Activated naive CD4-positive, alpha-beta T cell treated with anti-CD3 and anti-CD28 coated beads, Interleukin-2, amount 50 U/mL, for 72 hours (primary cell): ENCODE results near the gene FCHSD2. TPM values are rescaled to one million over a fixed set of nuclear protein-coding genes. Genes with fewer than 3 reads are reported as not detected.
A peak's percentile ranks its signal among the peaks of the same experiment; 100 is the strongest.
"Not testable (repeated sequence)": the region's sequence is repeated elsewhere in the genome, so short reads cannot be mapped to it uniquely, and the experiment has no call there.

Experiments
- ATAC-seq, 2 donors: fragments of 150-1000 bp; cut with Tn5 transposase; 2 replicates each; pipeline ENCODE4 v1.10.0; 2021; ENCODE audit warnings: mild to moderate bottlenecking in 2 of 2, moderate library complexity in 2 of 2
- DNase-seq, 2 donors: peaks; one replicate each; pipeline ENCODE4 v3.0.0; 2021 to 2022; ENCODE audit warnings: low spot score in 2 of 2
- H3K27ac Mint-ChIP-seq, 2 donors: one replicate each; pipeline ENCODE4 v1.8.0; 2022; ENCODE audit warnings: mild to moderate bottlenecking in 2 of 2, mixed read lengths in 2 of 2
- H3K36me3 Mint-ChIP-seq, 2 donors: one replicate each; pipeline ENCODE4 v1.8.0; 2022; ENCODE audit warnings: mixed read lengths in 2 of 2
- H3K9me3 Mint-ChIP-seq, 2 donors: one replicate each; pipeline ENCODE4 v1.8.0; 2022; ENCODE audit warnings: mixed read lengths in 2 of 2
- total RNA-seq, 2 donors: library from RNA; stranded (reverse); gene quantifications; one replicate each; pipeline ENCODE4 v1.2.3, GENCODE V29; 2022

Gene FCHSD2
- total RNA-seq, 2 donors from 2014 or later = 10.3 to 32.4 TPM

DNA sequence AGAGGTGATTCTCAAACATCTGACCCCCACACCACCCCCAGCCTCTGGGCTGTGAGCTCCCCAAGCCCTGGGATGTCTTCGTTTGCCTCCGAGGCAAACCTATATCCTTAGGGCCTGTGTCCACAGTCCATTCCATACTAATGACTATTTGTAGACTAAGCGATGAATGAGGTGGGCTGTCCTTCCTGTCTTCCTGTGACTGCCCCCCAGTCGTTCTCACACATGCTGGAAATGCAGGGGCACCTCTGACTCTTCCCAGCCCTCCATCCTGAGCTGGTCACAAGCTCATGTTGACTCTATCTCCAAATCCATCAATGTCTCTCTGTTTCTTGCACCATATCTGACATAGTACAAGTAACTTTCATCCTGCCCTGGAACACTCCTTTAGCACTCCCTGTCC is 323.1 kb downstream of the FCHSD2 start:
- H3K9me3 Mint-ChIP-seq = no peaks in the 10 kb centered on the region
- no peak for DNase-seq
- H3K36me3 Mint-ChIP-seq = peaks cover 14 to 26% of the 10 kb centered on the region in 2 donors
- H3K27ac Mint-ChIP-seq = peak overlapping the region in 1 of 2 donors; percentile 49
- no peak for ATAC-seq

DNA sequence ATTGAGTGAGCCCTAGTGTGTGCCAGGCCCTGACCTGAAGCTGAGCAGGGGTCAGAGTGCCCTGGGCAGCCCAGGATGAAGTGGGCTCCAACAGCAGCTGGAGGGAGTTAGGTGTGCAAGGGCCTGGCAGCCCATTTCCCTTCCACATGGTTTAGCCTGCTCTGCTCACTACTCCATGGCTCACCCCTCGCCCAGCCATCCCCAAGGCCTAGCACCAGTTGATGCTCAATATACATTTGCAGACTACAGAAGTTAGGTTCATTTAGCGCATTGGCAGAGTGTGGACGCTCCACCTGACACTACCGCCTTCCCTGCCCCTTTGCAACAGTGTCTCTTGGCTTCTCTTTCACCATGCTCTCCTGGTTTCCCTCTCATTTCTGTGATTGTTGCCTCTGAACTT is 324.2 kb downstream of the FCHSD2 start:
- Mint-ChIP-seq H3K27ac (no peak overlapping the region), H3K36me3 (peaks cover 24 to 36% of the 10 kb centered on the region in 2 donors), H3K9me3 (no peaks in the 10 kb centered on the region)
- DNase-seq = no peak
- no peak for ATAC-seq

DNA sequence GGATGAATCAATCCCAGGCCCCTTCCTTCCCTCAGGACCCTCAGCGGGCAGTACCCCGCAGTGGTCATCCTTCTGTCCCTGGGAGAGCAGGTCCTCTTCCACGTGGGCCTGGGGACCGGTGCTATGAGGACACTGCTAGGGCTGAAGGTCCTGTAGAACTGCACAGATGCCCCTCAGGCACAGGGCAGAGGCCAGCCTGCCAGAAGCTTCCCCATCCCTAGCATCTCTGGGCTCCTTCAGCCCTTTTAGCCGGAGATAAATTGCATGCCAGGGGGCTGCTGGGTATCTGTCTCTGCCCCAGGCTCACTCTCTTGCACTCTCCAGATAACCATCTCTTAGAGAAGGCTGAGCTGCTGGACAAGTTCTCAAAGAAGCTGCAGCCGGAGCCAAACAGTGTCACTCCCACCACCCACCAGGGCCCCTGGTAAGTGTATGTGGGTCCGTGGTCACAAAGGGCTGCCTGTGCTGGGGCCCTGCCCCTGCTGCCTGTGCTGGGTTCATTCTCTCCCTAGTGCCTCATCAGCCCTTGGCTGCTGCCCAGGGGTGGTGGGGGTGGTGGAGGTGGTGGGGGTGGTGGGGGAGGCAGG is 325.6 kb downstream of the FCHSD2 start:
- Mint-ChIP-seq H3K9me3 (no peaks in the 10 kb centered on the region), H3K36me3 (peaks cover 35 to 47% of the 10 kb centered on the region in 2 donors), H3K27ac (peak overlapping the region in 1 of 2 donors; percentile 98)
- ATAC-seq = no peak
- DNase-seq = no peak

DNA sequence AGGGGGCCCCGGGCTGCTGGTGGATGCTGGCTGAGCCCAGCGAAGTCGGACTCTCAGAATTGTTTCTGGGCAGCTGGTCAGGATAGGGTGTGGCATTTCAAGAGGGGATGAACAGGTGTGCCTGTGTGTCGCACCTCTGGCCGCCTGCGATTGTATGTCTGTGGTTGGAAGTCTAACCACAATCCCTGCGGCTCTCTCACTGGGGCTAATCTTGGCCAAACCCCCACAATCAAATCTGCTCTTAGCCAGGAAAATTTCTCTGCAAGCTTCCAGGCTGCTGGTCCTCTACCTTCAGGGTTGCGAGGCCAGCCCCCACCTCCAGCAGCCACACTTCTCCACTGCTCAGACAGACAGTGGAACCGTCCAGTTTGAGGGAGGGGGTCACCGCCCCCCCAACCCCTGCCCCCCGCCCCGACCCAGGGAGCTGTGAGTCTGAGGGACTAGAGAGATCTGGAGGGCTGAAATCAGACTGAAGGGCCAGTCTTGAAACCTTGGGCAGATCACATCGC is 327.0 kb downstream of the FCHSD2 start:
- Mint-ChIP-seq H3K27ac (peak overlapping the region; percentile 98 to 99), H3K9me3 (no peaks in the 10 kb centered on the region), H3K36me3 (peaks cover 42 to 54% of the 10 kb centered on the region in 2 donors)
- no peak for DNase-seq
- no peak for ATAC-seq

DNA sequence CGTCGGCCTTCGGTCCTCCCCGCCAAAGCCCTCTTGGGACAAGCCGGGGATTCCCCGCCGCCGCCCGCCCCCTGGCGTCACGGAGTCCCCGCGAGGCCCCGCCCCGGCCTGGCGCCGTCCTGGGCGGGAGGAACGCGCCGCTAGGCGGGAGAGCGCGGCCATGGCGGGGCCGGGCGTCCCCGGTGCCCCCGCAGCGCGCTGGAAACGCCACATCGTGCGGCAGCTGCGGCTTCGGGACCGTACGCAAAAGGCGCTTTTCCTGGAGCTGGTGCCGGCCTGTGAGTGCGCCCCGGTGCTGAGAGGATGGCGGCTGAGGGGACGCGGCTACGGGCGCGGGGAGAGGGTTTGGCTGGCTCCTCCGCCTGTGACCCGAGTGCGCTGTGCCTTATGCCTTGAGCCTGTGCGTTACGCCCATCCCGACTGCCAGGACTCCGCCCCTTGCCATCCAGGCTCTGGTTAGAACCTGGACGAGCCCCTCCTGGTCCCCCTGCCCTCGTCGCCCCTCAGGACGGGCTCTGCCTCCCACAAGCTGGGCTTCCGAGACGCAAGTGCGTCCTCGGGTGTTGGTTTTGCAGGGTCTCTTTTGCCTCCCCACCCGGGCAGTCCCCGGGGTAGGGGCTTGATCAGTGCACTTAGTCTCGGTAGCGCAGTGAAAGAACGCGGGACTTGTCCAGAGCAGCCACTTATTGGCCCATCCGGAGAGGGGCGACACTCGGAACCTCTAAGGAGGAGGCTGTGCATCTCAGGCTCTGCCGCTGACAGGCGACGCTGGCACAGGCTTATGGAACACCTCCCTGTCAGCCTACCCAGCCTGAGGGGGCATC is 327.6 kb downstream of the FCHSD2 start, which contains the start of gene ATG16L2:
Gene ATG16L2 (plus strand): TSS at position 126 of the 824 bp plus-strand sequence. CDS start 35 bp downstream, at position 161.
- Mint-ChIP-seq H3K36me3 (peaks cover 44 to 56% of the 10 kb centered on the region in 2 donors), H3K9me3 (no peaks in the 10 kb centered on the region), H3K27ac (peak within 1 kb of the TSS; percentile 98 to 99)
- ATAC-seq (peak; percentile 62 to 77), DNase-seq (peak; percentile 73 to 93)

DNA sequence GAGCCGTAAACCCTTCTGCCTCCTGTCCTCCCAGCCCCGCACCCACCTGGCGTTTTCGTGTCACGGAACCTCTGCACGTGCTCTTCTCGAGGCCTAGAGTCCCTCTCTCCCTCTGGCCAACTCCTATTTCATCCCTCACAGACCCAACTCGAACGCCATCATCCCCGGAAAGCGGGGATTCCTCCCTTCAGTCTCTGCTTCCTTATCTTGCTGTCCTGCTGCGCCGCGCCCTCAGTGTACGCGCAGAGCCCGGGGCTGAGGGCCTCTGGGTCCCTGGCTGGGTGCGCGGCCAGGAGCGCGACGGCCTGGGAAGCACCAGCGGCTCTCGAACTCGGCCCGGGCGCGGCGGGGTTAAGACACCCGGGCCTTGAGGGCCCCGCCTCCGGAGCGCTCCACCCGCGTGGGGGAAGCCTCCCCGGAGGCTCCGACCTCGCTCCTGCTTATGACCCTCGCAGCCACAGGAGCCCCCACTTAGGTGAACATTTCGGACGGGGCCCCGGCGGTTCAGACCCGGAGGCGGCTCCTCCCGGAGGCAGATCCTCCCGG is 328.3 kb downstream of the FCHSD2 start:
- H3K9me3 Mint-ChIP-seq = no peaks in the 10 kb centered on the region
- ATAC-seq (peak; percentile 57 to 63), DNase-seq (peak in 1 of 2 donors; percentile 93)
- peak overlapping the region; percentile 98 for H3K27ac Mint-ChIP-seq
- peaks cover 45 to 51% of the 10 kb centered on the region in 2 donors for H3K36me3 Mint-ChIP-seq

DNA sequence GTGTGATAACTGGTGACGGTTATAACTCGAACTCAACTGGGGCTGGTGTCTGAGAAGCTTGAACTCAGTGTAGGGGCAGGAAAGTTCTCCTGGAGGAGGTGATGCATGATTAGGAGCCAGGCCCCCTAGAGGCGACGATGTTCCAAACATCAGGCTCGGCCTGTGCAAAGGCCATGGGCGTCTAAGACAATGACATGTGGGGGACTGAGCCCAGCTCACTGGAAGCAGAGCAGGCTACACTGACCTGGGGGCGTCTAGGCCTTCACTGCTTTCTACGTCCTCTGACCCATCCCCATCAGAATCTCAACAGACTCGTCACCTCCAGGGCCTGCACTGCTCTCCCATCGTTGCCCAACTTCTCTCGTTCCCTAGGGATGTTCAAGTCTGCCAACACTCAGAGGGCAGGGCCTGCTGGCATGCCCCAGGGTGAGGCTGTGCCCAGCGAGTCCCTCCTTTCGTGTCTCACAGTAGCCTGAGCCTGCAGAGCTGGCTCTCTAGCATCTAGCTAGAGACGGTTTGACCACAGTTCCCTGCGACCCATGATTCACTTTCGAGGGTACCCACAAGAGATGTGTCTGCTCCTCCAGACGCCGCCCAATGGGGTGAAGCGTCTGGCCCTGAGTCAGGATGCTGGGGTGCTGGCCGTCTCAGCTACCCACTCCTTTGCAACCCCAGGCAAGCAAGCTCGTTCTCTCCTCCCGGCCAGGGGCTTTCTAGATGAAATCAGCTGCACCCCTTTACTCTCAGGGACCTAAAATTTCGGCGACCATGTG is 329.0 kb downstream of the FCHSD2 start:
- H3K9me3 Mint-ChIP-seq = no peaks in the 10 kb centered on the region
- ATAC-seq (peak; percentile 70 to 82), DNase-seq (peak; percentile 75 to 91)
- peak overlapping the region; percentile 98 for H3K27ac Mint-ChIP-seq
- peaks cover 44 to 51% of the 10 kb centered on the region in 2 donors for H3K36me3 Mint-ChIP-seq

DNA sequence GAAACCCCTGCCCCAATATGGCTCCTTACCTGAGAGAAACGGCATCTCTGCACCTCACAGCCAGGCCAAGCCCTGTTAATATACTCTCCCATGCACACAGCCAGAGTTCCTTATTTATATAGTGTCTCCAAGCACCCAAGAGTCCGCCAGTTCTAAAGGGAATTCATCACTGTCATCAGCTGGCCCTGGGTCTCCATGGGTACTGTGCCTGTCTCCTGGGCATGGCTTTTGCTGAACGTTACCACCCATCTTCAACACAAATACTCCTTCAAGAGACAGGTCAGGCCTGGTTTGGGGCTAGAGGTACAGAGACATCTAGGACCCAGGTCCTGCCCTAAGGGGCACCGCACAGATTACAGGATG is 329.5 kb downstream of the FCHSD2 start:
- Mint-ChIP-seq H3K36me3 (peaks cover 44 to 49% of the 10 kb centered on the region in 2 donors), H3K9me3 (no peaks in the 10 kb centered on the region), H3K27ac (peak overlapping the region; percentile 67 to 98)
- no peak for DNase-seq
- peak in 1 of 2 donors; percentile 0 for ATAC-seq

DNA sequence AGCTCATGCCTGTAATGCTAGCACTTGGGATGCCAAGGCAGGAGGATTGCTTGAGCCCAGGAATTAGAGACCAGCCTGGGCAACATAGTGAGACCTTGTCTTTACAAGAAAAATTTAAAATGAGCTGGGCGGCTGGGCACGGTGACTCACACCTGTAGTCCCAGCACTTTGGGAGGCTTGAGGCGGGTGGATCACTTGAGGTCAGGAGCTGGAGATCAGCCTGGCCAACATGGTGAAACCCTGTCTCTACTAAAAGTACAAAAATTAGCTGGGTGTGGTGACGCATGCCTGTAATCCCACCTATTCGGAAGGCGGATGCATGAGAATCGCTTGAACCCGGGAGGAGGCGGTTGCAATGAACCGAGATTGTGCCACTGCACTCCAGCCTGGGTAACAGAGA is 330.4 kb downstream of the FCHSD2 start:
- not testable (repeated sequence) for H3K9me3 Mint-ChIP-seq, DNase-seq, ATAC-seq
- peaks cover 44 to 45% of the 10 kb centered on the region in 2 donors for H3K36me3 Mint-ChIP-seq
- peak overlapping the region; percentile 45 to 80 for H3K27ac Mint-ChIP-seq

DNA sequence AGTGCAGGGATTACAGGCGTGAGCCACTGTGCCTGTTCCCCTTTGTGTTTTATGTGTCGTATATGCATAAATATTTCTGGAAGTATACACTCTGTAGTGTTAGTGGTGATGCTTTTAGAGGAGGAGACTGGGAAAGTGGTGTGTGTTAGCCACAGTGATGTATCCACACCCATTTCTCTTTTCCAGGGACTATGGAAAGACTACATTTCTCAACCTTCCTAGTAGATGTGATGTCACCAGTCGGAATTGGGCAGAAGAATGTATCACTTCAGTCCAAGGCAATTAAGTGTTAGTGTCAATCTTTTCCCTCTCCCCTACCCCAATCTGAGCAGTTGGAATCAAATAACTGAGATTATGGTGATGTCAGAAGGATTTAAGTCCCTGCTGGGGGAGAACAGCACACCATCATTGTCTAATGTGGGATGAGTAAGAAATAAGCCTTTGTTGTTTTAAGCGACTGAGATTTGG is 333.8 kb downstream of the FCHSD2 start:
- Mint-ChIP-seq H3K36me3 (peaks cover 24 to 31% of the 10 kb centered on the region in 2 donors), H3K27ac (no peak overlapping the region), H3K9me3 (no peaks in the 10 kb centered on the region)
- no peak for DNase-seq
- no peak for ATAC-seq

DNA sequence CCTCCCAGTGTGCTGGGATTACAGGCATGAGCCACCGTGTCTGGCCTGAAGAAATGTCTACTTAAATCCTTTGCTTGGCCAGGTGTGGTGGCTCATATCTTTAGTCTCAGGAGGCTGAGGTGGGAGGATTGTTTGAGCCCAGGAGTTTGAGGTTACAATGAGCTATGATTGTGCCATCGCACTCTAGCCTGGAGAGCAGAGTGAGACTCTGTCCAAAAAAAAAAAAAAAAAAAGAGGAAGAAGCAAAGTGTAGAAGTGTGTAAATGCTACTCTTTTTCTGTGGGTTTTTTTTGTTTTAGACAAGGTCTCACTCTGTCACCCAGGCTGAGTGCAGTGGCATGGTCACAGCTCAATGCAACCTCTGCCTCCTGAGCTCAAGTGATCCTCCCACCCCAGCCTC is 334.3 kb downstream of the FCHSD2 start:
- Mint-ChIP-seq H3K36me3 (peaks cover 18 to 25% of the 10 kb centered on the region in 2 donors), H3K27ac (no peak overlapping the region), H3K9me3 (no peaks in the 10 kb centered on the region)
- no peak for ATAC-seq
- no peak for DNase-seq

DNA sequence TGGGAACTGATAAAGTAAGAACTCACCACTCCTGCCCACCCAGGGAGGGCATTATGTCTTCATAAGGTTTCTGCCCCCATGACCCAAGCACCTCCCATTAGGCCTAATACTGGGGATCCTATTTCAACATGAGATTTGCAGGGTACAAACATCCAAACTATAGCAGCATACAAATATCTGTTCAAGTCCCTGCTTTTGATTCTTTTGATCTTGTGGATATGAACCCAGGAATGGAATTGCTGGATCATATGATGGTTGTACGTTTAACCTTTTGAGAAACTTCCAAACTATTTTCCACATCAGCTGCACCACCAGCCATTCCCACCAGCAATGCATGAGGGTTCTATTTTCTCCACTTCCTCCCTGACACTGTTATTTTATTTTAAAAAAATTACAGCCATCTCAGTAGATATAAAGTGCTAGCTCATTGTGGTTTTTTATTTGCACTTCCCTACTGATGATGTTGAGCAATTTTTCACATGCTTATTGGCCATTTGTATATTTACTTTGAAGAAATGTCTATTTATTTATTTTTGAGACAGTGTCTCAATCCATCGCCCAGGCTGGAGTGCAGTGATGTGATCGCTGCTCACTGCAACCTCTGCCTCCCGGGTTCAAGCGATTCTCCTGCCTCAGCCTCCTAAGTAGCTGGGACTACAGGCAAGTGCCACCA is 335.0 kb downstream of the FCHSD2 start:
- DNase-seq (no peak), ATAC-seq (no peak)
- Mint-ChIP-seq H3K27ac (no peak overlapping the region), H3K9me3 (no peaks in the 10 kb centered on the region), H3K36me3 (peaks cover 14 to 21% of the 10 kb centered on the region in 2 donors)

DNA sequence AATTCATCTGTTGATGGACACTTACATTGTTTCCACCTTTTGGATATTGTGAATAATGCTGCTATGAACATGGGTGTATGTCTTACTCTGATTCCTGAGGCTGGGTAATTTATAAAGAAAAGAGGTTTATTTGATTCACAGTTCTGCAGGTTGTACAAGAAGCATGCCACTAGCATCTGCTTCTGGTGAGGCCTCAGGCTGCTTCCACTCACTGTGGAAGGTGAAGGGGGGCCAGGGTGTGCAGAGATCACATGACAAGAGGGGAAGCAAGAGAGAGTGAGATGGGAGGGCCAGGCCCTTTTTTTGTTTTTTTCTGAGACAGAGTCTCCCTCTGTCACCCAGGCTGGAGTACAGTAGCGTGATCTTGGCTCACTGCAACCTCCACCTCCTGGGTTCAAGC is 335.7 kb downstream of the FCHSD2 start:
- ATAC-seq, H3K27ac Mint-ChIP-seq, DNase-seq, H3K9me3 Mint-ChIP-seq: not testable (repeated sequence)
- H3K36me3 Mint-ChIP-seq = peaks cover 9 to 16% of the 10 kb centered on the region in 2 donors

DNA sequence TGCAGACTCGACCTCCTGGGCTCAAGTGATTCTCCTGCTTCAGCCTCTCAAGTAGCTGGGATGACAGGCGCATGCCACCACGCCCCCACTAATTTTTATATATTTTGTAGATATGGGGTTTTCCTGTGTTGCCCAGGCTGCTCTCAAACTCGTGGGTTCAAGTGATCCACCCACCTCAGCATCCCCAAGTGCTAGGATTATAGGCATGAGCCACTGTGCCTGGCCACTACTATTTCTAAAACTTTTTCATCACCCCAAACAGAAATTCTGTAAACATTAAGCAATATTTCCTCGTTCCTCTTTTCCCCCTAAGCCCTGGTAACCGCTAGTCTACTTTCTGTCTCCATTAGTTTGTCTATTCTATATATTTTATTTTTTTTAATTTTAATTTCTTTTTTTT is 336.9 kb downstream of the FCHSD2 start:
- Mint-ChIP-seq H3K36me3 (peaks cover 3 to 9% of the 10 kb centered on the region in 2 donors), H3K27ac (no peak overlapping the region), H3K9me3 (no peaks in the 10 kb centered on the region)
- DNase-seq = no peak
- no peak for ATAC-seq

DNA sequence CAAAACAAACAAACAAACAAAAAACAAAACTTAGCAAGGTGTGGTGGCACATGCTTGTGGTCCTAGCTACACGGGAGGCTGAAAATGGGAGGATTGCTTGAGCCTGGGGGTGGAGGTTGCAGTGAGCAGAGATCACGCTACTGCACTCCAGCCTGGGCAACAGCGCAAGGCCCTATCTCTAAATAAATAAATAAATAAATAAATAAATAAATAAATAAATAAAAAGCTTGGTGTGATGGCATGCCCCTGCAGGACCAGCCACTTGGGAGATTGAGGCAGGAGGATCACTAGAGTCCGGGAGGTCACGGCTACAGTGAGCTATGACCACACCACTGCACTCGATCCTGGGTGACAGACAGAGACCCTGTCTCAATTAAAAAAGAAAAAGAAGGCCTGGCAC is 339.3 kb downstream of the FCHSD2 start:
- Mint-ChIP-seq H3K9me3 (no peaks in the 10 kb centered on the region), H3K27ac (no peak overlapping the region)

DNA sequence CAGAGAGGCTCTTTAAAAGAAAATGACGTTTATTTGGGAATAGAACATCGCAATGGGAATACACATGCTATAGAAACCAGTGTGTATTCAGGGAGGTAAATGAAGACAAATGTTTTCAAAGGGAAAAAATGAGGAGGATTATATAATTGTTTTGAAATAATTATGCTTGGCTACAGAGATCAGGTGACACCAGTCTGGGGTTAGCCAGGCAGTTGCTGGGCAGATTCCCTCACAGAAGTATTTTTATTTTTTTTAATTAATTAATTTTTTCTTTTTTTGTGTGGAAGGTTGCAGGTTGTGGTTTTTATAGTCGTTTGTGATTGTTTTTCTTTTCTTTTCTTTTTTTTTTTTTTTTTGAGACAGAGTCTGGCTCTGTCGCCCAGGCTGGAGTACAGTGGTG is 342.7 kb downstream of the FCHSD2 start:
- no peaks in the 10 kb centered on the region for H3K9me3 Mint-ChIP-seq
- no peak overlapping the region for H3K27ac Mint-ChIP-seq
- no peaks in the 10 kb centered on the region for H3K36me3 Mint-ChIP-seq
- ATAC-seq (no peak), DNase-seq (no peak)

More for the DNA sequence above, 339.3 kb downstream of the FCHSD2 start:
- no peaks in the 10 kb centered on the region for H3K36me3 Mint-ChIP-seq
- no peak for DNase-seq
- no peak for ATAC-seq
